ENCODE data around the gene GNAI3.

Gene GNAI3

GRCh38 chr1:109625601-109626560, 77.5 kb downstream of the GNAI3 start:
- peaks cover 29% of the 10 kb centered on the region for H3K36me3 ChIP-seq (ENCODE audit: control insufficient read depth, insufficient read depth, low read length)
- H3K4me3 ChIP-seq (ENCODE audit: low read length): no peak overlapping the region
- no peak overlapping the region for H3K27ac ChIP-seq (ENCODE audit: low read depth, low read length)
- no peak overlapping the region for H3K9ac ChIP-seq (ENCODE audit: low read length)
- no peaks in the 10 kb centered on the region for H3K27me3 ChIP-seq (ENCODE audit: control insufficient read depth, insufficient read depth, low read length)
- H3K4me1 ChIP-seq (ENCODE audit: control insufficient read depth, insufficient read depth, low read length): peaks cover 3% of the 10 kb centered on the region

- peaks cover 32% of the 10 kb centered on the region for H3K36me3 ChIP-seq (ENCODE audit: control insufficient read depth, insufficient read depth, low read length)
- H3K9ac ChIP-seq (ENCODE audit: low read length): no peak overlapping the region
- no peak overlapping the region for H3K4me3 ChIP-seq (ENCODE audit: low read length)
- no peak overlapping the region for H3K27ac ChIP-seq (ENCODE audit: low read depth, low read length)
- H3K27me3 ChIP-seq (ENCODE audit: control insufficient read depth, insufficient read depth, low read length): no peaks in the 10 kb centered on the region
- H3K4me1 ChIP-seq (ENCODE audit: control insufficient read depth, insufficient read depth, low read length): no peaks in the 10 kb centered on the region
These were observed 78.4 kb downstream of the GNAI3 start for GRCh38 chr1:109626682-109627408.

GRCh38 chr1:109627692-109628399, 79.4 kb downstream of the GNAI3 start:
- no peaks in the 10 kb centered on the region for H3K4me1 ChIP-seq (ENCODE audit: control insufficient read depth, insufficient read depth, low read length)
- H3K4me3 ChIP-seq (ENCODE audit: low read length): no peak overlapping the region
- H3K9ac ChIP-seq (ENCODE audit: low read length): no peak overlapping the region
- no peak overlapping the region for H3K27ac ChIP-seq (ENCODE audit: low read depth, low read length)
- no peaks in the 10 kb centered on the region for H3K27me3 ChIP-seq (ENCODE audit: control insufficient read depth, insufficient read depth, low read length)
- H3K36me3 ChIP-seq (ENCODE audit: control insufficient read depth, insufficient read depth, low read length): peaks cover 32% of the 10 kb centered on the region

- no peak overlapping the region for H3K27ac ChIP-seq (ENCODE audit: low read depth, low read length)
- H3K36me3 ChIP-seq (ENCODE audit: control insufficient read depth, insufficient read depth, low read length): peaks cover 32% of the 10 kb centered on the region
- H3K27me3 ChIP-seq (ENCODE audit: control insufficient read depth, insufficient read depth, low read length): no peaks in the 10 kb centered on the region
- no peak overlapping the region for H3K4me3 ChIP-seq (ENCODE audit: low read length)
- no peak overlapping the region for H3K9ac ChIP-seq (ENCODE audit: low read length)
- no peaks in the 10 kb centered on the region for H3K4me1 ChIP-seq (ENCODE audit: control insufficient read depth, insufficient read depth, low read length)
These were observed 80.3 kb downstream of the GNAI3 start for GRCh38 chr1:109628540-109629321.

GRCh38 chr1:109629372-109630030, 81.1 kb downstream of the GNAI3 start:
- Histone ChIP-seq H3K4me1 (ENCODE audit: control insufficient read depth, insufficient read depth, low read length) (no peaks in the 10 kb centered on the region), H3K27ac (ENCODE audit: low read depth, low read length) (no peak overlapping the region), H3K4me3 (ENCODE audit: low read length) (no peak overlapping the region), H3K9ac (ENCODE audit: low read length) (no peak overlapping the region), H3K36me3 (ENCODE audit: control insufficient read depth, insufficient read depth, low read length) (peaks cover 32% of the 10 kb centered on the region), H3K27me3 (ENCODE audit: control insufficient read depth, insufficient read depth, low read length) (no peaks in the 10 kb centered on the region)

GRCh38 chr1:109630081-109630897, 81.9 kb downstream of the GNAI3 start:
- Histone ChIP-seq H3K4me3 (ENCODE audit: low read length) (no peak overlapping the region), H3K36me3 (ENCODE audit: control insufficient read depth, insufficient read depth, low read length) (peaks cover 32% of the 10 kb centered on the region), H3K9ac (ENCODE audit: low read length) (no peak overlapping the region), H3K27ac (ENCODE audit: low read depth, low read length) (no peak overlapping the region), H3K4me1 (ENCODE audit: control insufficient read depth, insufficient read depth, low read length) (no peaks in the 10 kb centered on the region), H3K27me3 (ENCODE audit: control insufficient read depth, insufficient read depth, low read length) (no peaks in the 10 kb centered on the region)

GRCh38 chr1:109630898-109631512, 82.6 kb downstream of the GNAI3 start:
- Histone ChIP-seq H3K9ac (ENCODE audit: low read length) (no peak overlapping the region), H3K27ac (ENCODE audit: low read depth, low read length) (no peak overlapping the region), H3K36me3 (ENCODE audit: control insufficient read depth, insufficient read depth, low read length) (peaks cover 31% of the 10 kb centered on the region), H3K4me1 (ENCODE audit: control insufficient read depth, insufficient read depth, low read length) (peaks cover under 1% of the 10 kb centered on the region), H3K4me3 (ENCODE audit: low read length) (no peak overlapping the region), H3K27me3 (ENCODE audit: control insufficient read depth, insufficient read depth, low read length) (no peaks in the 10 kb centered on the region)

- no peak overlapping the region for H3K9ac ChIP-seq (ENCODE audit: low read length)
- H3K27me3 ChIP-seq (ENCODE audit: control insufficient read depth, insufficient read depth, low read length): no peaks in the 10 kb centered on the region
- H3K4me3 ChIP-seq (ENCODE audit: low read length): no peak overlapping the region
- peaks cover 30% of the 10 kb centered on the region for H3K36me3 ChIP-seq (ENCODE audit: control insufficient read depth, insufficient read depth, low read length)
- no peak overlapping the region for H3K27ac ChIP-seq (ENCODE audit: low read depth, low read length)
- H3K4me1 ChIP-seq (ENCODE audit: control insufficient read depth, insufficient read depth, low read length): peaks cover 4% of the 10 kb centered on the region
These were observed 83.4 kb downstream of the GNAI3 start for GRCh38 chr1:109631513-109632505.

GRCh38 chr1:109632671-109633346, 84.4 kb downstream of the GNAI3 start:
- H3K9ac ChIP-seq (ENCODE audit: low read length): no peak overlapping the region
- no peak overlapping the region for H3K27ac ChIP-seq (ENCODE audit: low read depth, low read length)
- peaks cover 23% of the 10 kb centered on the region for H3K36me3 ChIP-seq (ENCODE audit: control insufficient read depth, insufficient read depth, low read length)

More at GRCh38 chr1:109632671-109633346, 84.4 kb downstream of the GNAI3 start:
- H3K4me1 ChIP-seq (ENCODE audit: control insufficient read depth, insufficient read depth, low read length): peaks cover 4% of the 10 kb centered on the region
- no peak overlapping the region for H3K4me3 ChIP-seq (ENCODE audit: low read length)
- no peaks in the 10 kb centered on the region for H3K27me3 ChIP-seq (ENCODE audit: control insufficient read depth, insufficient read depth, low read length)

Data from rectal smooth muscle tissue (tissue), 1 donor.